WTC11 (cell line): ENCODE measurements around the gene ANXA6. TPM values are rescaled to one million over a fixed set of nuclear protein-coding genes. Genes with fewer than 3 reads are reported as not detected.

Experiments
- CBFB ChIP-seq: sonication (generic); formaldehyde crosslinking; IDR thresholded peaks from 2 replicates; pipeline ENCODE4 v1.8.1; 2022; ENCODE audit warnings: mild to moderate bottlenecking, low read depth, missing genetic modification reagents
- E2F5 ChIP-seq: sonication (generic); formaldehyde crosslinking; IDR thresholded peaks from 2 replicates; pipeline ENCODE4 v1.8.1; 2022; ENCODE audit warnings: mild to moderate bottlenecking, moderate library complexity, missing genetic modification reagents
- EMX1 ChIP-seq: fragments of 250-450 bp; sonication (Bioruptor Pico); IDR thresholded peaks from 2 replicates; pipeline ENCODE4 v1.8.0; 2021; ENCODE audit warnings: mild to moderate bottlenecking
- ETV6 ChIP-seq: sonication (generic); formaldehyde crosslinking; IDR thresholded peaks from 2 replicates; pipeline ENCODE4 v1.8.1; 2022; ENCODE audit warnings: mild to moderate bottlenecking, missing genetic modification reagents
- FOXP1 ChIP-seq: sonication (generic); formaldehyde crosslinking; IDR thresholded peaks from 2 replicates; pipeline ENCODE4 v1.8.0; 2022; ENCODE audit warnings: missing genetic modification reagents, mild to moderate bottlenecking, moderate library complexity, borderline replicate concordance
- FOXP4 ChIP-seq: sonication (generic); formaldehyde crosslinking; IDR thresholded peaks from 2 replicates; pipeline ENCODE4 v1.8.0; 2022; ENCODE audit warnings: mild to moderate bottlenecking, missing genetic modification reagents
- IRF2 ChIP-seq: sonication (generic); formaldehyde crosslinking; IDR thresholded peaks from 2 replicates; pipeline ENCODE4 v1.8.0; 2022; ENCODE audit warnings: low read depth, missing genetic modification reagents, borderline replicate concordance
- PREB ChIP-seq: sonication (generic); formaldehyde crosslinking; IDR thresholded peaks from 2 replicates; pipeline ENCODE4 v1.8.1; 2022; ENCODE audit warnings: mild to moderate bottlenecking, missing genetic modification reagents, moderate library complexity, borderline replicate concordance
- SOX15 ChIP-seq: fragments of 250-450 bp; sonication (Bioruptor Pico); IDR thresholded peaks from 2 replicates; pipeline ENCODE4 v1.9.0; 2021; ENCODE audit warnings: mild to moderate bottlenecking
- STAT6 ChIP-seq: sonication (generic); formaldehyde crosslinking; conservative IDR thresholded peaks from 2 replicates; pipeline ENCODE4 v1.8.1; 2023; ENCODE audit warnings: mild to moderate bottlenecking, low read depth, missing genetic modification reagents, moderate library complexity
- TP53 ChIP-seq: sonication (generic); formaldehyde crosslinking; IDR thresholded peaks from 2 replicates; pipeline ENCODE4 v1.8.1; 2023; ENCODE audit warnings: mild to moderate bottlenecking, missing genetic modification reagents
- ZNF138 ChIP-seq: sonication (generic); formaldehyde crosslinking; conservative IDR thresholded peaks from 2 replicates; pipeline ENCODE4 v1.8.1; 2022; ENCODE audit warnings: mild to moderate bottlenecking, moderate library complexity, missing genetic modification reagents
- ZNF317 ChIP-seq: sonication (generic); formaldehyde crosslinking; IDR thresholded peaks from 2 replicates; pipeline ENCODE4 v1.8.1; 2023; ENCODE audit warnings: low read depth, mild to moderate bottlenecking, moderate library complexity, missing genetic modification reagents, borderline replicate concordance
- ZNF396 ChIP-seq: fragments of 250-450 bp; sonication (Bioruptor Pico); IDR thresholded peaks from 2 replicates; pipeline ENCODE4 v1.8.0; 2021; ENCODE audit warnings: mild to moderate bottlenecking, moderate library complexity, borderline replicate concordance
- ZNF423 ChIP-seq: fragments of 250-450 bp; sonication (Bioruptor Pico); IDR thresholded peaks from 2 replicates; pipeline ENCODE4 v2.1.2; 2022; ENCODE audit warnings: mild to moderate bottlenecking, moderate library complexity
- ZNF532 ChIP-seq: fragments of 250-450 bp; sonication (Bioruptor Pico); IDR thresholded peaks from 2 replicates; pipeline ENCODE4 v1.9.0; 2021; ENCODE audit warnings: mild to moderate bottlenecking, borderline replicate concordance
- ZNF671 ChIP-seq: fragments of 250-450 bp; sonication (Bioruptor Pico); IDR thresholded peaks from 2 replicates; pipeline ENCODE4 v1.8.0; 2021; ENCODE audit warnings: mild to moderate bottlenecking
- total RNA-seq: library from RNA; stranded (reverse); gene quantifications from 3 replicates; pipeline ENCODE4 v1.2.3, GENCODE V29; 2021
- TF ChIP-seq, protein P1 (sequence below): fragments of 200-600 bp; IDR thresholded peaks from 2 replicates; pipeline ENCODE4 v1.8.0; 2022; ENCODE audit warnings: antibody characterized with exemption
- TF ChIP-seq, protein P2 (sequence below): sonication (generic); formaldehyde crosslinking; IDR thresholded peaks from 2 replicates; pipeline ENCODE4 v1.8.1; 2023; ENCODE audit warnings: mild to moderate bottlenecking, missing genetic modification reagents, moderate library complexity
- TF ChIP-seq, protein P3 (sequence below): sonication (generic); formaldehyde crosslinking; IDR thresholded peaks from 2 replicates; pipeline ENCODE4 v1.8.1; 2023; ENCODE audit warnings: mild to moderate bottlenecking, missing genetic modification reagents

ANXA6 gene
- total RNA-seq, 1 experiment from 2014 or later = 92.8 TPM

DNA sequence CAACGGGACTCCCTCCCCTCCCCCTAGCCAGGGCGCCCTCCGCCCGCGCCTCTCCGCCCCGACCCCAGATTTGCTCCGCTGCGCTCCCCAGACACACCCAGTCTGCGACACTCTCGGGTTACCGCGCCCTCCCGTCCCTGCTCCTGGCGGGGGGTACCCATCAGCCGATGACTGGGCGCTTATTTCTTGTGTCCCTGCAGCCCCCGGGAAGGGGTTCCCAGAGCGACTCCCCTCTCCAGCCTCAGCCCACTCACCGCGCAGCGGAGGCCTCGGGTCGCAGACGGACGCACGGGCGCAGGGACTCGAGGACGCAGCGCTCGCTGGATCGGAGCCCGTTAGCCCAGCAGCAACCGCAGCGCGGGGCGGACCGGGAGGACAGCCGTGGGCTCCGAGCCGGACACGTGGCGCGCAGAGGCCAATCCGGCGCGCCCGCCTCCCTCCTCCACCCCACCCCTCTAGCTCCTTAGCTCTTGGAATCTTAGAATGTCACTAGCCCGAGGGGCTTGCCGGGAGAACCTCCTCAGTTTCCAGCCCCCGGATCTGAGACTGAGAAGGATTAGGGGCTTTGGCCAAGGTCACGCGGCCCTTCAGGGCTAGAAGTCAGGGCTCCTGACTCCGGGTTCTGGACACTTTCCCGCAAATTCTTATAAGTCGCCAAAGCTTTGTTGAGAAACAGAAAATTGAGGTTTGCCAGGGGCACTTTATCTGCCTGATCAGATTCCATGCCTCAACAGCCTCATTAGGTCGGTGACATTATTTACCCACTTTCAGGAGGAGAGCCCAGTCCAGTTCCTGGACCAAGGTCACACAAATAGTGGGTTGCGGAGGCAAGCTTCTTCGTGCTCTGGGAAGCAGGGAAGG is at the start of gene ANXA6 (continued):
- TF ChIP-seq ZNF532 (no peak), SOX15 (CRISPR knock-in tag) (no peak), ZNF138 (CRISPR knock-in tag) (no peak), ZNF423 (CRISPR knock-in tag) (peak; percentile 46; the same call in 1 of the 2 replicates), PREB (CRISPR knock-in tag) (no peak), STAT6 (no peak), CBFB (CRISPR knock-in tag) (no peak), FOXP1 (peak; percentile 68; the same call in 1 of the 2 replicates), E2F5 (CRISPR knock-in tag) (peak; percentile 56), ZNF671 (no peak), ZNF396 (CRISPR knock-in tag) (no peak), TP53 (CRISPR knock-in tag) (no peak), FOXP4 (CRISPR knock-in tag) (peak; percentile 62; the same call in 1 of the 2 replicates), ETV6 (CRISPR knock-in tag) (peak; percentile 92), ZNF317 (no peak), IRF2 (CRISPR knock-in tag) (no peak), EMX1 (CRISPR knock-in tag) (no peak)
- TF ChIP-seq, protein P1, sequence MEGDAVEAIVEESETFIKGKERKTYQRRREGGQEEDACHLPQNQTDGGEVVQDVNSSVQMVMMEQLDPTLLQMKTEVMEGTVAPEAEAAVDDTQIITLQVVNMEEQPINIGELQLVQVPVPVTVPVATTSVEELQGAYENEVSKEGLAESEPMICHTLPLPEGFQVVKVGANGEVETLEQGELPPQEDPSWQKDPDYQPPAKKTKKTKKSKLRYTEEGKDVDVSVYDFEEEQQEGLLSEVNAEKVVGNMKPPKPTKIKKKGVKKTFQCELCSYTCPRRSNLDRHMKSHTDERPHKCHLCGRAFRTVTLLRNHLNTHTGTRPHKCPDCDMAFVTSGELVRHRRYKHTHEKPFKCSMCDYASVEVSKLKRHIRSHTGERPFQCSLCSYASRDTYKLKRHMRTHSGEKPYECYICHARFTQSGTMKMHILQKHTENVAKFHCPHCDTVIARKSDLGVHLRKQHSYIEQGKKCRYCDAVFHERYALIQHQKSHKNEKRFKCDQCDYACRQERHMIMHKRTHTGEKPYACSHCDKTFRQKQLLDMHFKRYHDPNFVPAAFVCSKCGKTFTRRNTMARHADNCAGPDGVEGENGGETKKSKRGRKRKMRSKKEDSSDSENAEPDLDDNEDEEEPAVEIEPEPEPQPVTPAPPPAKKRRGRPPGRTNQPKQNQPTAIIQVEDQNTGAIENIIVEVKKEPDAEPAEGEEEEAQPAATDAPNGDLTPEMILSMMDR = no peak
- TF ChIP-seq, protein P2, sequence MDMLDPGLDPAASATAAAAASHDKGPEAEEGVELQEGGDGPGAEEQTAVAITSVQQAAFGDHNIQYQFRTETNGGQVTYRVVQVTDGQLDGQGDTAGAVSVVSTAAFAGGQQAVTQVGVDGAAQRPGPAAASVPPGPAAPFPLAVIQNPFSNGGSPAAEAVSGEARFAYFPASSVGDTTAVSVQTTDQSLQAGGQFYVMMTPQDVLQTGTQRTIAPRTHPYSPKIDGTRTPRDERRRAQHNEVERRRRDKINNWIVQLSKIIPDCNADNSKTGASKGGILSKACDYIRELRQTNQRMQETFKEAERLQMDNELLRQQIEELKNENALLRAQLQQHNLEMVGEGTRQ (CRISPR knock-in tag) = peak; percentile 96
- TF ChIP-seq, protein P3, sequence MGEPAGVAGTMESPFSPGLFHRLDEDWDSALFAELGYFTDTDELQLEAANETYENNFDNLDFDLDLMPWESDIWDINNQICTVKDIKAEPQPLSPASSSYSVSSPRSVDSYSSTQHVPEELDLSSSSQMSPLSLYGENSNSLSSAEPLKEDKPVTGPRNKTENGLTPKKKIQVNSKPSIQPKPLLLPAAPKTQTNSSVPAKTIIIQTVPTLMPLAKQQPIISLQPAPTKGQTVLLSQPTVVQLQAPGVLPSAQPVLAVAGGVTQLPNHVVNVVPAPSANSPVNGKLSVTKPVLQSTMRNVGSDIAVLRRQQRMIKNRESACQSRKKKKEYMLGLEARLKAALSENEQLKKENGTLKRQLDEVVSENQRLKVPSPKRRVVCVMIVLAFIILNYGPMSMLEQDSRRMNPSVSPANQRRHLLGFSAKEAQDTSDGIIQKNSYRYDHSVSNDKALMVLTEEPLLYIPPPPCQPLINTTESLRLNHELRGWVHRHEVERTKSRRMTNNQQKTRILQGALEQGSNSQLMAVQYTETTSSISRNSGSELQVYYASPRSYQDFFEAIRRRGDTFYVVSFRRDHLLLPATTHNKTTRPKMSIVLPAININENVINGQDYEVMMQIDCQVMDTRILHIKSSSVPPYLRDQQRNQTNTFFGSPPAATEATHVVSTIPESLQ (CRISPR knock-in tag) = no peak
